ENCODE measurements around the gene GRHL3. TPM values are rescaled to one million over a fixed set of nuclear protein-coding genes. Genes with fewer than 3 reads are reported as not detected.
"Not testable (repeated sequence)": the region's sequence is repeated elsewhere in the genome, so short reads cannot be mapped to it uniquely, and the experiment has no call there.

Gene GRHL3
- total RNA-seq, result under 1 TPM; 0.14 to 0.19 TPM
- long read RNA-seq, donor 1, result 0 reads
- long read RNA-seq, donor 2, partial matches to known transcripts, result 0 of 4 reads
- long read RNA-seq, donor 2, other reads (novel, unspliced or antisense), result 4 of 4 reads

DNA sequence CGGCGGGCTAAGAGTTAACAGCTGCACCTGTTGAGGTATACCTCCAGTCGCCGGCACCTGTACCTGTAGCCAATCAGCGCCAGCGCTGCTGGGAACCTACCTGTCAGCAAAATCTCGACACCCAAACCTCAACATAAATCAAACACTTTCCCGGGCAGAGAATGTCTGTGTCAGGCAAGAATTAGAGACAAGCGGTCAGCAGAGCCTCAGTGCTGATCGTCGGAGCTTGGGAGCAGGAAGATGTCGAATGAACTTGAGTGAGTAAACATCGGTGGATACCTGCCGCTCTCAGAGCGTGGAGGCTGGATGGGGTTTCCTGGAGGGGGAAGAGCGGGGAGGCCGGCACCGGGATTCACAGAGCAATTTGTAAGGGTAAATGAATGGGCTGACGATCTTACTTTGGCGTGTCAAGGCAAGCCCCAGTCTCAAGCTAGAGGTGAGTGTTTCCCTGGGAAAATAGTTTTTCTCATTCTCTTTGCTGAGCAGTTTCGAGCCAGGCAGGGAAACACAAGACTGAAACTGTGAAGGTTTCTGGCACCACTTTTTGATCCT, at the start of gene GRHL3:
Gene GRHL3, plus strand, starts transcription at position 46 of the 552 bp plus-strand sequence. Its CDS starts 195 bp downstream, at position 241.
- DNase-seq (ENCODE audit: low spot score), result no peak
- intact Hi-C loops (cut with DNase I), result no loop called here

DNA sequence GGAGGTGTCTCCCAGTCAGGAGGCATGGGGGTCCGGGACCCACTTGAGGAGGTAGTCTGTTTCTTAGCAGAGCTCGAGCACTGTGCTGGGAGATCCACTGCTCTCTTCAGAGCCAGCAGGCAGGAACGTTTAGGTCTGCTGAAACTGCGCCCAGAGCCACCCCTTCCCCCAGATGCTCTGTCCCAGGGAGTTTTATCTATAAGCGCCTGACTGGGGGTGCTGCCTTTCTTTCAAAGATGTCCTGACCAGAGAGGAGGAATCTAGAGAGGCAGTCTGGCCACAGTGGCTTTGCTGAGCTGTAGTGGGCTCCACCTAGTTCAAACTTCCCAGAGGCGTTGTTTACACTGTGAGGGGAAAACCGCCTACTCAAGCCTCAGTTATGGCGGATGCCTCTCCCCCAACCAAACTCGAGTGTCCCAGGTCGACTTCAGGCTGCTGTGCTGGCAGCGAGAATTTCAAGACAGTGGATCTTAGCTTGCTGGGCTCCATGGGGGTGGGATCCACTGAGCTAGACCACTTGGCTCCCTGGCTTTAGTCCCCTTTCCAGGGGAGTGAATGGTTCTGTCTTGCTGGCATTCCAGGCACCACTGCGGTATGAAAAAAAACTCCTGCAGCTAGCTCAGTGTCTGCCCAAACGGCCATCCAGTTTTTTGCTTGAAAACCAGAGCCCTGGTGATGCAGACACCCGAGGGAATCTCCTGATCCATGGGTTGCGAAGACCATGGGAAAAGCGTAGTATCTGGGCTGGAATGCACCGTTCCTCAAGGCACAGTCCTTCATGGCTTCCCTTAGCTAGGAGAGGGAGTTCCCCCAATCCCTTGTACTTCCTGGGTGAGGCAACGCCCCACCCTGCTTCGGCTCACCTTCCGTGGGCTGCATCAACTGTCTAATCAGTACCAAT, 44.7 kb upstream of the GRHL3 start:
- intact Hi-C loops (cut with DNase I); DNase-seq (ENCODE audit: low spot score): not testable (repeated sequence)

DNA sequence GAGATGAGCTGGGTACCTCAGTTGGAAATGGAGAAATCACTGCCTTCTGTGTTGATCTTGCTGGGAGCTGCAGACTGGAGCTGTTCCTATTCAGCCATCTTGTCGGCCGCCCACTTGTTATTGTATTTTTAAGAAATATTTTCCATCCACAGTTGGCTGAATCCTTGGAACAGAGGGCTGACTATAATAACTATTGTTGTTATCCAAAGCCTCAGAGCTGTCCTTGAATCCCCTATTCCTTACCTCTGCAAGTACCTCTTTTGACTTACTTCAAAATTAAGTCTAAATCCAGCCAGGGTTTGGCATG, 44.1 kb upstream of the GRHL3 start:
- intact Hi-C loops (cut with DNase I), result no loop called here
- no peak for DNase-seq (ENCODE audit: low spot score)

DNA sequence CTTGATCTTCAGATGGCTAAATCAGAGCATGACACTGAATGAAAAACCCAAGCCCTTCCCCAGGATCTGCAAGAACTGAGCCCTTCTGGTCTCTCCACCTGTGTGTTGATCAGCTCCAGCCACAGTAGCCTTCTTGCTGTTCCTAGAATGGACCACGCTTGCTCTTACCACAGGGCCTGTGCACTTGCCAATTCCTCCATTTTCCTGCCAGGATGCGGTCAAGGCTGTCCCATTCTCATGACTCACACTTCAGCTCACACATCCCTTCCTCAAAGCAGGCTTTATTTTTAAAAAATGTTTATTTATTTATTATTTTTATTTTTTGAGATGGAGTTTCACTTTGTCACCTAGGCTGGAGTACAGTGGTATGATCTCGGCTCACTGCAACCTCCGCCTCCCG, 43.6 kb upstream of the GRHL3 start:
- DNase-seq (ENCODE audit: low spot score), result no peak
- intact Hi-C loops (cut with DNase I), result no loop called here

DNA sequence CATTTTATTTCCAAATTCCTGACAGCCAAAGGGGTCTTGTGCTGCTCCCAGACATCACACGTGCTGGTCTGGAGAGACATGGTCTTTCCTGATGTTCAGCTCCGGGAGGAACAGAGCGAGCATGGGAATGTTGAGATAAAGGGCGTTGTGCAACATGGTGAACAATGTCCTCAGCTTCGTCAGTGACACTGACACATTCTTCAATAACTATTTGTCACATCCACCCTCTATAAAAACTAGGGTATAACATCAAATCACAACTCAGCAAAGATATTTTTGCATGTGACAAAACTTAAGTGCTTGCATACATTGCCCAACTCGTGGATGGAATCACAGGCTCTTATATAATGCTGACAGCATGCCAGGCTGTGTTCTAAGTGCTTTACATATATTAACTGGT, 42.4 kb upstream of the GRHL3 start:
- intact Hi-C loops (cut with DNase I), result no loop called here

DNA sequence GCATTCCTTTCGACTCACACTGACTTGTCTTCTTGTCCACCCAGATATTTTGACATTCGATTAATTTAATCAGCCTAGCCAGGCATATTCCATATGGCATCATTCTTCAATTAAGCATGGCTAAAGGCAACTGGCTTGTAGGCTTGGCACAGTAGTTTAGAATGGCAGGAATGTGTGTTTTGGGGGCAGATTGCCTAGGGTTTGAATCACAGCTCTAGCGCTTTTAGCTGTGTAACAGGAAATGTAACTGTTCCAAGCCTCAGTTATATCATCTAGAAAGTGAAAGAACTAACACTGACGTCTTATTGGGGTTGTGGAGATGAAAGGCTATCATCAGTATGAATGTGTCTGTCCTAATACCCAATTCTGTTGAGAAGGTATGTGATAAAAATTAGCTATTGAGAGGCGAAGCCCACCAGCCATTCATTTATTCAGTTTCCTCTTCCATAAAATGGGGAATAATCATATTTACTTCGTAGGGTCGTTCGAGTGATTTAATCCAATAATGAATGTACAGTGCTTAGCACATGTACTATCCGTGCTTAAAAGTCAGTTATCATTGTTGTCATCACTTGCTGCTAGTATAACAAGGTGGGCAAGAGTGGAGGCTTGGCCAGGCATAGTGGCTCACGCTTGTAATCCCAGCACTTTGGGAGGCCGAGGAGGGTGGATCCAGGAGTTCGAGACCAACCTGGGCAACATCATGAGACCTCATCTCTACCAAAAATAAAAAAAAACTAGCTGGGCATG, 41.6 kb upstream of the GRHL3 start:
- intact Hi-C loops (cut with DNase I), result no loop called here
- DNase-seq (ENCODE audit: low spot score), result no peak

More for the DNA sequence above, 42.4 kb upstream of the GRHL3 start:
- DNase-seq (ENCODE audit: low spot score), result no peak

DNA sequence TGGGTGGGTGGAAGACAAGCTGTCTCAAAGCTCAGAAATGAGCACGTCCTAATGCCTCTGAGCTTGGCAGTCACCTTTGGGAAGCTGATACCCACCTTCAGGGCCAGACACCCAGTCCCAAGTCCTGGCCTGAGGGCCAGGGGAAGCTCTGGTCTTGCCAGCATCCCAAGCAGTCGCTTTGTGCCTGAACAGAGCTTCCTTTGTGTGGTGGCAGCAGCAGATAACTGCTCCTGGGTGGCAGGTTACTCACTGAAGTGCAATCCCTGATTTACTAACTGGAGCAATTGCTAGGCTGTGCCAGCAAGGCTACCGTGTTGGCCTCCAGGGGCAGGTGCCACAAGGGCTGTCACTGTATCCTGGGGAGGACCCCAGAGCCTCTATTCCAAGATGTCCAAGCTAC, 40.4 kb upstream of the GRHL3 start:
- DNase-seq (ENCODE audit: low spot score), result no peak
- intact Hi-C loops (cut with DNase I), result no loop called here

DNA sequence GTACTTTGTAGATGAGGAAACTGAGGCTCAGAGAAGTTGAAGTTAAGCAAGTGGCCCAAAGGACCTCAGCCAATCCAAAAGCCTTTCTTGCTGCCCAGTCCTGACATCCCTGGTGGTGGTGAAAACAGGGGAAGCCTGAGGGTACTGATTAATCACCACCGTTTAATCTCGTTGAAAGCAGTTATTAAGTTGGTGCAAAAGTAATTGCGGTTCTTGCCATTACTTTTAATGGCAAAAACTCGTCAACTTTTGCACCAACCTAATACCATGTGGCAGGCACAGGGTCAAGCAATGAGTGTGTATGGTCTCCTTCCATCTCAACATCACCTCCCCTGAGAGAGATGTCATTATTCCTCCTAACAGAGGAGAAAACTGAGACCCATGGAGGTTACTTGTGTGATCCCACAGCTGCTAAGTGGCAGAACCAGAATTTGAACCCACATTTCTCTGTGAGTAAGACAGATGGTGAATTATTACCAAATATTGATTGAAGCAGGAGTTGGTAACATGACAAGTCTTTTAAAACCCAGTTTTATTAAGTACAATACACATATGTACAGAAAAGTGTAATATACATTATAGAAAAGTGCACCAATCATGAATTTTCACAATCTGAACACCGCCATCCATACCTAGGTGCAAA, 39.4 kb upstream of the GRHL3 start:
- DNase-seq (ENCODE audit: low spot score), result no peak
- intact Hi-C loops (cut with DNase I), result no loop called here

DNA sequence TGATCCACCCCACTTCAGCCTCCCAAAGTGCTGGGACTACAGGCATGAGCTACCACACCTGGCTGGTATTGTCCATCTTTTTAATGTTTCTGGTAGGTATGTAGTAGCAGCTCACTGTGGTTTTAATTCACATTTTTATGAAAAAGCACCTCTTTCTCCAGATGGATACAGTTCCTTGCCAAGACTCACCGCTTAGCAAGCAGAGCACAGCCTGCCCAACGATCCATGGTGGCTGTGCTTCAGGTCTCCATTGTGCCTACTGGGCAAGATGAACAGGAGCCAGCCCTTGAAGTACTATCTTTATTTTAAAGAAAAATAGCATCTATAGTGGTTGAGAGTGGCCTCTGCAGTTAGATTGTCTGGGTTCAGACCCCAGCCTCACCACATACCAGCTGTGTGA, 37.6 kb upstream of the GRHL3 start:
- DNase-seq (ENCODE audit: low spot score), result no peak
- intact Hi-C loops (cut with DNase I), result no loop called here

DNA sequence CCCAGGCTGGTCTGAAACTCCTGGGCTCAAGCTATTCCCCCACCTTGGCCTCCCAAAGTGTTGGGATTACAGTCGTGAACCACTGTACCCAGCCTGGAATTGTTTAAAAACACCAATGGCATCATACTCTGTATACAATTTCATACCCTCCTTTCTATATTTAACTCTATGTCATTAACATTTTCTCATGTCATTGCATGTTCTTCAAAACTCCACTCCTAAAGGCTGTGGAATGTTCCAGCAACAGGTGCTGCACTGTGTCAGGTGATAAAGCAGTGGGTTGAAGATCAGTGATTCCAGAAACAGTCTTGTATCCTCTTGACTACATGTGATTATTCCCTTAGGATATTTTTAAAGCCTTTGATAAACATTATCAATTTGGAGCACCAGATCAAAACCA, 36.7 kb upstream of the GRHL3 start:
- intact Hi-C loops (cut with DNase I), result no loop called here
- no peak for DNase-seq (ENCODE audit: low spot score)

DNA sequence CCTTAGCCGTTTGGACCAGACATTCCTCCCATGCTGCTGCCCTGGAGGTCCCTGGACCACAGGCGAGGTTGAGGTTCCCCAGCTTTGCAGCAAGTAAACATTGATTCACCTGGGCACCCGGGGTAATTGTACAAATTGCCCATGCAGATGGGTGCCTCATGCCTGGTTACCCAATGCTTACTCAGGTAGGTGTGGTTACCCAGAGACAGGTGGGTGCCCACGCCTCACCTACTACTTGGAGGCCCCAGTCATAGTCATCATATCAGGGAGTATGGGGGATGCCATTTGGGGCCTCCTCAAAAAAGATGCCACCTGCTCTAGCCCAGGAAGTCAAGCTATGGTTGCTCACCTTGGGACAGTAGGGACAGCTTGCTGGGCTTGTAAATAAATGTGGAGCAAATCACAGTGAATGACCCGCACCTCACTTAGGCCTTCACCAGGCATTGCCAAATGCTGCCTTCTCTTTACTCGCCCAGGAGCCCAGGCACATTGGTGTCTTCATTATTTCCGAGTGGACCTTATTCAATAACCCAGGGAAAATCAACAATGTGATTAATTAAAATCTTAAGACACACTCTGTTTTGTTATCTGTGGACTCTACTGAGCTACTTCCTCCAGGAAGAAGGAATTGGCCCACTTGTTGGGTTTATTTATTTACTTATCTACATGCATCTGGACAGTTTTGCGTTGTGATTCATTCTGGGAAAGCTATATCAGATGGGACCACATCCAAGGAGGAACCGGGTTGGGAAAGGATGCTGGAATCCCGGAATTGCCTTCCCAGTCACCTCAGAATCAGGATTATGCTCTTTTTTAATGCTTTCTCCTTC, 35.6 kb upstream of the GRHL3 start:
- intact Hi-C loops (cut with DNase I), result no loop called here
- DNase-seq (ENCODE audit: low spot score), result no peak

DNA sequence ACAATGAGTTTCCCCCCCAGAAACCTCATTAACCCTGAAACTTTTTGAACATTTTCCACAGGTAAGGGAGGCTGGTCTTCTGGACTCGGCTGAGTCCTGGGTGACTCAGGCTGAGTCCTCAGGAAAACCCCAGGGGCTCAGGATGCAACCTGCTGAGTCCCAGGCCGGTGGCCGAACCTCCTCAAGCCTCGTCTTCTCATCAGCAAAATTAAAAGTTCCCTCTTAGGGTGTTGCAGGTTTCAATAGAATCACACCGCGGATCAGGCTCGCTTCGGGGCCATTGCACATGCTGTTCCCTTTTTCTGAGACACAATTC, 35.0 kb upstream of the GRHL3 start:
- DNase-seq (ENCODE audit: low spot score), result no peak
- intact Hi-C loops (cut with DNase I), result no loop called here

DNA sequence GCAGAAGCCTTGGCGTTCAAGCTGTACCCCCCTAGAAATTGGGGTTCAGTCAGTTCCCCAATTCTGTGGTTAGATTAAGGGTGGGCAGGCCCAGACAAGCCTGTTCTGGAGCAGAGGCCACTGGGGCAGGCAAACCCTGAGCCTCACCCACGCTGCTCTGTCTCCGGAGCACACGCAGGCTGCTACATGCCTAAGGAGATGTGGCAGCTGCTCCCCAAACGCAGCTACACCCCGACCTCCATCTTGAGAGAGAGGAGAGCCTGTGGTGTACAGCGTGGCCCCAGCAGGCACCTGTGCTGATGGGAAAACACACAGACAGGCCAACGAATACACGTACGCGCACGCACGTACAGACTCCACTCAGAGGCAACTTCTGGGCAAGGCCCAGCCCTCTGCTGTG, 33.9 kb upstream of the GRHL3 start:
- intact Hi-C loops (cut with DNase I), result no loop called here

DNA sequence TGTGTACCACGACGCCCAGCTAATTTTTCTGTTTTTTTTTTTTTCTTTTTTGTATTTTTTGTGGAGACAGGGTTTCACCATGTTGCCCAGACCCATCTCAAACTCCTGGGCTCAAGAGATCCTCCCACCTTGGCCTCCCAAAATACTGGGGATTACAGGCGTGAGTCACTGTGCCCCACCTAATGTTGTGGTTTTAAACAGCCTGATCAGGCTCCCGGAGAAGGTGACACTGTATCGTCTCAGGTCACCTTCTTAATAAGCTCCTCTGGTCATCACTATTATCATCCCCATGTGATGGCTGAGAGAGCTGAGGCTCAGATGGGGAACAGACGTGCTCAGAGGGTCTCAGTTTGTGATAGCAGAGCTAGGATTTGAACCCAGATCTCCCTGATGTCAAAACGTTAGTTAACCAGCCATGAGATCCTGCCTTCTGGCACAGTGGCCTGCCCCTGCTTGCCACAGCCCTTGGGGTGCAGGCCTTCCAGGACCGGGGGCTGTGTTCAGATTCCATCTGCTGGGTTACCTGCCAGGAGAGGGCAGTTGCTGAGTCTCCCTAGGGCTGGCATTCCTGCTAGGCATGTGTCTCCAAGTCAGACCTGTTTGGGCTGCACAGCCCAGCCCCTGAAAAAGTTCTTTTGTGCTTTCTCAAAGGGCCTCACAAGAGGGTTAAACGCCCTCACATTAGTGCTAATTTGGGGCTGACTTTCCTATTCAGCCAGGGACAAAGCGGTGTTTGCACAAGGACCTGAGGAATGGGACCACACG, 32.7 kb upstream of the GRHL3 start:
- no peak for DNase-seq (ENCODE audit: low spot score)
- intact Hi-C loops (cut with DNase I), result no loop called here

More for the DNA sequence above, 33.9 kb upstream of the GRHL3 start:
- DNase-seq (ENCODE audit: low spot score), result no peak

DNA sequence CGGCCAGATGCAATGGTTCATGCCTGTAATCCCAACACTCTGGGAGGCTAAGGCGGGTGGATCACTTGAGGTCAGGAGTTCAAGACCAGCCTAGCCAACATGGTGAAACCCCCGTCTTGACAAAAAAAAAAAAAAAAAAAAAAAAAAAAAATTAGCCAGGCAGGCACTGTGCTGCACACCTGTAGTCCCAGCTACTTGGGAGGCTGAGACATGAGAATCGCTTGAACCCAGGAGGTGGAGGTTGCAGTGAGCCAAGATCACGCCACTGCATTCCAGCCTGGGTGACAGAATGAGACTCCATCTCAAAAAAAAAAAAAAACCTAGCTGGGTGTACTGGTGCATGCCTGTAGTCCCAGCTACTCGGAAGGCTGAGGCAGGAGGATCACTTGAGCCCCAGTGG, 31.4 kb upstream of the GRHL3 start:
- intact Hi-C loops (cut with DNase I); DNase-seq (ENCODE audit: low spot score): not testable (repeated sequence)

DNA sequence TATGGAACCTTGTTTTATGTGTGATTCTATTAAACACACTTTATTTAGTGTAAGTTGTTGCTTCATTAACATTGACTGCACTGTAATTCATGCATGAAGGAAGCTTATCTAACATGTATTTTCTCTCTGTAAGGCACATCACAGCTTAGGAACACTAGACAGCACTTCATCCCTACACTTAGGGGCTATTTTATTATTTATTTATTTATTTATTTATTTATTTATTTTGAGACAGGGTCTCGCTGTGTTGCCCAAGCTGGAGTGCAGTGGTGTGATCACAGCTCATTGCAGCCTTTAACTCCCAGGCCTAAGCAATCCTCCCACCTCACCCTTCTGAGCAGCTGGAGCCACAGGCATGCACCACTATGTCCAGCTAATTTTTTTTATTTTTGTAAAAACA, 30.7 kb upstream of the GRHL3 start:
- intact Hi-C loops (cut with DNase I), result no loop called here
- DNase-seq (ENCODE audit: low spot score), result no peak

DNA sequence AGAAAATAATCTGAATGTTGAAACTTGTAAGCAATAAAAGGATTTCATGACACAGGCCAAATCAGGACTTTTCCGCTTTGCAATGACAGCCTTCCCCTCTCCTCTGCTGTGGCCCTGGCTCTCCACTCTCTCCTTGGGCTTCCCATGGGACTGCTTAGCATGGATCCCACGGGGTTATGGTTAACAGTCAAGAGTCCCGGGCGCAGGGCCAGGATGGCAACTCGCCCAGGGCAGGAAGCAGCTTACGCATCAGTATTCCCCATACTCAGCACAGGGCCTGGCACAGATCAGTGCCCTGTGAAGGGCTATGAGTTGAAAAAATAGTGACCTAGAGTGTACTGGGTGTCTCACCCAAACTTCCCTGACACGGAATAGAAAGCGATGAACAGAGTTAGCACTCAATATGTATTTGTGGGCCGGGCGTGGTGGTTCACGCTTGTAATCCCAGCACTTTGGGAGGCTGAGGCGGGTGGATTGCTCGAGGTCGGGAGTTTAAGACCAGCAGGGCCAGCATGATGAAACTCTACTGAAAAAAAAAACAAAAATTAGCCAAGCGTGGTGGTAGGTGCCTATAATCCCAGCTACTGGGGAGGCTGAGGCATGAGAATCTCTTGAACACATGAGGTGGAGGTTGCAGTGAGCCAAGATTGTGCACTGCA, 29.1 kb upstream of the GRHL3 start:
- intact Hi-C loops (cut with DNase I), result no loop called here
- DNase-seq (ENCODE audit: low spot score), result peak; percentile 93

DNA sequence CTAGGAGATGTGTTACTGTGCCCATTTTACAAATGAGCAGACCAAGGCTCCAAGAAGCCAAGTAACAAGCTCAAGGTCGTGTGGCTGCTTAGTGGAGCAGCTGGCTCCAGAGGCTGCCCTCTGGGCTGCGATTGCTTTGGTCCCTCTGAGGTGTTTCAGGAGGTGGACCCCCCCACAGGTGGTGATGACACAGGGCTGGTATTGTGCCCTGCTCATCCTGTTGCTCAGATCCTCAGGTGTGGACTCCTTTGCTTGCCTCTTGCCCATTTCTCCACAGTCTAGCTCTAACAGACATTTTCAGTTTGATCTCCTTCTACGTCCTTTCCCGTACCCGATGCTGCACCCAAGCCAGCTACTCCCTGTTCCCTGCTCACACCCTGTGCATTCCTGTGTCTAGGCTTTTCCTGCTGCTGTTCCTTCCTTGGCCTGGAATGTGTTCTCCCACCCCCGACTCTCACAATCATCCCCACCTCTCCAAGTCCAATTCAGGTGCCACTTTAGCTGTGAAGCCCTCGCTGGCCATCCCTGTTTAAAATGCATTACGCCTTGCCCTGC, 28.1 kb upstream of the GRHL3 start:
- intact Hi-C loops (cut with DNase I), result no loop called here
- no peak for DNase-seq (ENCODE audit: low spot score)

All from posterior vena cava (tissue), 2 donors.